ENCODE results near the gene PWWP2A.
A peak's percentile ranks its signal among the peaks of the same experiment; 100 is the strongest.
"Not testable (repeated sequence)": the region's sequence is repeated elsewhere in the genome, so short reads cannot be mapped to it uniquely, and the experiment has no call there.

Gene PWWP2A

GRCh38 chr5:160076997-160077396, 42.3 kb downstream of the PWWP2A start:
- no peaks in the 10 kb centered on the region for H3K27me3 Mint-ChIP-seq
- no peak overlapping the region for H3K27ac Mint-ChIP-seq

GRCh38 chr5:160075073-160075472, 44.2 kb downstream of the PWWP2A start:
- H3K4me3 Mint-ChIP-seq: no peak overlapping the region
- H3K27me3 Mint-ChIP-seq: no peaks in the 10 kb centered on the region
- no peak overlapping the region for H3K27ac Mint-ChIP-seq
- no peaks in the 10 kb centered on the region for H3K9me3 Mint-ChIP-seq
- DNase-seq (ENCODE audit: low spot score in 2 of 2): no peak
- ATAC-seq (ENCODE audit: low read depth): no peak
- H3K4me1 Mint-ChIP-seq: peaks cover 6% of the 10 kb centered on the region
- peaks cover 10% of the 10 kb centered on the region for H3K36me3 Mint-ChIP-seq

More at GRCh38 chr5:160076997-160077396, 42.3 kb downstream of the PWWP2A start:
- H3K4me3 Mint-ChIP-seq: no peak overlapping the region
- DNase-seq (ENCODE audit: low spot score in 2 of 2) (no peak), ATAC-seq (ENCODE audit: low read depth) (no peak)
- H3K36me3 Mint-ChIP-seq: peaks cover 10% of the 10 kb centered on the region
- H3K9me3 Mint-ChIP-seq: no peaks in the 10 kb centered on the region
- peaks cover 4% of the 10 kb centered on the region for H3K4me1 Mint-ChIP-seq

GRCh38 chr5:160071916-160072315, 47.3 kb downstream of the PWWP2A start:
- no peak overlapping the region for H3K4me3 Mint-ChIP-seq
- no peaks in the 10 kb centered on the region for H3K9me3 Mint-ChIP-seq
- peaks cover 6% of the 10 kb centered on the region for H3K4me1 Mint-ChIP-seq
- no peaks in the 10 kb centered on the region for H3K27me3 Mint-ChIP-seq
- DNase-seq (ENCODE audit: low spot score in 2 of 2): no peak
- peaks cover 3% of the 10 kb centered on the region for H3K36me3 Mint-ChIP-seq
- no peak for ATAC-seq (ENCODE audit: low read depth)
- H3K27ac Mint-ChIP-seq: peak overlapping the region; percentile 29

GRCh38 chr5:160071516-160071915, 47.7 kb downstream of the PWWP2A start:
- peaks cover 3% of the 10 kb centered on the region for H3K36me3 Mint-ChIP-seq
- DNase-seq (ENCODE audit: low spot score in 2 of 2): no peak
- H3K9me3 Mint-ChIP-seq: no peaks in the 10 kb centered on the region
- ATAC-seq (ENCODE audit: low read depth): no peak
- no peaks in the 10 kb centered on the region for H3K27me3 Mint-ChIP-seq
- H3K4me1 Mint-ChIP-seq: peaks cover 6% of the 10 kb centered on the region
- H3K27ac Mint-ChIP-seq: peak overlapping the region; percentile 29
- H3K4me3 Mint-ChIP-seq: no peak overlapping the region

GRCh38 chr5:160069120-160069519, 50.1 kb downstream of the PWWP2A start:
- H3K4me1 Mint-ChIP-seq; H3K27me3 Mint-ChIP-seq; ATAC-seq (ENCODE audit: low read depth); H3K36me3 Mint-ChIP-seq; DNase-seq (ENCODE audit: low spot score in 2 of 2); H3K27ac Mint-ChIP-seq; H3K9me3 Mint-ChIP-seq; H3K4me3 Mint-ChIP-seq: not testable (repeated sequence)

- no peaks in the 10 kb centered on the region for H3K4me1 Mint-ChIP-seq
- H3K27ac Mint-ChIP-seq: no peak overlapping the region
- peaks cover 17% of the 10 kb centered on the region for H3K36me3 Mint-ChIP-seq
- H3K27me3 Mint-ChIP-seq: no peaks in the 10 kb centered on the region
- no peak for ATAC-seq (ENCODE audit: low read depth)
- no peak for DNase-seq (ENCODE audit: low spot score in 2 of 2)
- no peak overlapping the region for H3K4me3 Mint-ChIP-seq
- no peaks in the 10 kb centered on the region for H3K9me3 Mint-ChIP-seq
Measured at GRCh38 chr5:160064995-160065614, 54.1 kb downstream of the PWWP2A start.

- Mint-ChIP-seq H3K4me3 (no peak overlapping the region), H3K27ac (no peak overlapping the region), H3K27me3 (no peaks in the 10 kb centered on the region), H3K4me1 (no peaks in the 10 kb centered on the region), H3K36me3 (peaks cover 18% of the 10 kb centered on the region), H3K9me3 (no peaks in the 10 kb centered on the region)
- no peak for ATAC-seq (ENCODE audit: low read depth)
- DNase-seq (ENCODE audit: low spot score in 2 of 2): no peak
Measured at GRCh38 chr5:160064417-160064810, 54.8 kb downstream of the PWWP2A start.

GRCh38 chr5:160061770-160062169, 57.5 kb downstream of the PWWP2A start:
- H3K36me3 Mint-ChIP-seq: peaks cover 35% of the 10 kb centered on the region
- no peak for ATAC-seq (ENCODE audit: low read depth)

GRCh38 chr5:160060001-160060400, 59.2 kb downstream of the PWWP2A start:
- H3K27me3 Mint-ChIP-seq: no peaks in the 10 kb centered on the region
- no peak for ATAC-seq (ENCODE audit: low read depth)
- no peak overlapping the region for H3K4me3 Mint-ChIP-seq
- no peaks in the 10 kb centered on the region for H3K9me3 Mint-ChIP-seq
- no peak for DNase-seq (ENCODE audit: low spot score in 2 of 2)
- H3K4me1 Mint-ChIP-seq: no peaks in the 10 kb centered on the region
- H3K36me3 Mint-ChIP-seq: peaks cover 35% of the 10 kb centered on the region
- no peak overlapping the region for H3K27ac Mint-ChIP-seq

More at GRCh38 chr5:160061770-160062169, 57.5 kb downstream of the PWWP2A start:
- Mint-ChIP-seq H3K9me3 (no peaks in the 10 kb centered on the region), H3K4me3 (no peak overlapping the region), H3K27me3 (no peaks in the 10 kb centered on the region), H3K4me1 (no peaks in the 10 kb centered on the region), H3K27ac (no peak overlapping the region)
- no peak for DNase-seq (ENCODE audit: low spot score in 2 of 2)

GRCh38 chr5:160057256-160057655, 62.0 kb downstream of the PWWP2A start:
- H3K9me3 Mint-ChIP-seq: no peaks in the 10 kb centered on the region
- no peak overlapping the region for H3K27ac Mint-ChIP-seq
- no peak for ATAC-seq (ENCODE audit: low read depth)
- no peak overlapping the region for H3K4me3 Mint-ChIP-seq
- no peak for DNase-seq (ENCODE audit: low spot score in 2 of 2)
- H3K36me3 Mint-ChIP-seq: peaks cover 37% of the 10 kb centered on the region
- peaks cover 4% of the 10 kb centered on the region for H3K4me1 Mint-ChIP-seq
- no peaks in the 10 kb centered on the region for H3K27me3 Mint-ChIP-seq

GRCh38 chr5:160054831-160055230, 64.4 kb downstream of the PWWP2A start:
- Mint-ChIP-seq H3K27ac (no peak overlapping the region), H3K36me3 (peaks cover 34% of the 10 kb centered on the region), H3K4me1 (peaks cover 4% of the 10 kb centered on the region), H3K9me3 (no peaks in the 10 kb centered on the region), H3K27me3 (no peaks in the 10 kb centered on the region), H3K4me3 (no peak overlapping the region)
- ATAC-seq (ENCODE audit: low read depth) (no peak), DNase-seq (ENCODE audit: low spot score in 2 of 2) (no peak)

GRCh38 chr5:160054047-160054446, 65.2 kb downstream of the PWWP2A start:
- Mint-ChIP-seq H3K27ac (no peak overlapping the region), H3K36me3 (peaks cover 36% of the 10 kb centered on the region), H3K9me3 (no peaks in the 10 kb centered on the region), H3K27me3 (no peaks in the 10 kb centered on the region), H3K4me1 (peaks cover 4% of the 10 kb centered on the region), H3K4me3 (no peak overlapping the region)
- ATAC-seq (ENCODE audit: low read depth) (no peak), DNase-seq (ENCODE audit: low spot score in 2 of 2) (no peak)

GRCh38 chr5:160049099-160049498, 70.2 kb downstream of the PWWP2A start:
- Mint-ChIP-seq H3K9me3 (no peaks in the 10 kb centered on the region), H3K4me1 (peaks cover 4% of the 10 kb centered on the region), H3K36me3 (peaks cover 30% of the 10 kb centered on the region), H3K4me3 (no peak overlapping the region), H3K27me3 (no peaks in the 10 kb centered on the region), H3K27ac (no peak overlapping the region)
- ATAC-seq (ENCODE audit: low read depth) (no peak), DNase-seq (ENCODE audit: low spot score in 2 of 2) (no peak)

- Mint-ChIP-seq H3K9me3 (no peaks in the 10 kb centered on the region), H3K27me3 (no peaks in the 10 kb centered on the region), H3K4me1 (peaks cover 4% of the 10 kb centered on the region), H3K4me3 (no peak overlapping the region), H3K36me3 (peaks cover 30% of the 10 kb centered on the region), H3K27ac (no peak overlapping the region)
- DNase-seq (ENCODE audit: low spot score in 2 of 2): no peak
- no peak for ATAC-seq (ENCODE audit: low read depth)
Measured at GRCh38 chr5:160048131-160048530, 71.1 kb downstream of the PWWP2A start.

GRCh38 chr5:160047423-160047822, 71.8 kb downstream of the PWWP2A start:
- DNase-seq (ENCODE audit: low spot score in 2 of 2) (no peak), ATAC-seq (ENCODE audit: low read depth) (no peak)
- Mint-ChIP-seq H3K27me3 (no peaks in the 10 kb centered on the region), H3K9me3 (no peaks in the 10 kb centered on the region), H3K4me1 (no peaks in the 10 kb centered on the region), H3K4me3 (no peak overlapping the region), H3K27ac (no peak overlapping the region), H3K36me3 (peaks cover 29% of the 10 kb centered on the region)

Data from memory B cell (primary cell).